Measurements from ENCODE around the gene DAB2IP.

The DAB2IP gene

GRCh38 chr9:121750715-121751623 lies 99.5 kb downstream of the DAB2IP start:
- DNase-seq (ENCODE audit: extremely low read depth, low read depth) = no peak
- H3K4me3 ChIP-seq (replicated peaks; ENCODE audit: low read depth, low read length) = no peak overlapping the region
- no peak for TF ChIP-seq CTCF (IDR thresholded peaks at IDR 0.05; ENCODE audit: low read depth, low read length, missing control alignments)

- H3K4me3 ChIP-seq (replicated peaks; ENCODE audit: low read depth, low read length) = no peak overlapping the region
- DNase-seq (ENCODE audit: extremely low read depth, low read depth) = no peak
- no peak for TF ChIP-seq CTCF (IDR thresholded peaks at IDR 0.05; ENCODE audit: low read depth, low read length, missing control alignments)
These were observed 100.4 kb downstream of the DAB2IP start for GRCh38 chr9:121751686-121752445.

GRCh38 chr9:121752929-121753328 lies 101.5 kb downstream of the DAB2IP start:
- TF ChIP-seq CTCF (IDR thresholded peaks at IDR 0.05; ENCODE audit: low read depth, low read length, missing control alignments) = no peak
- H3K4me3 ChIP-seq (replicated peaks; ENCODE audit: low read depth, low read length) = no peak overlapping the region
- DNase-seq (ENCODE audit: extremely low read depth, low read depth) = no peak

GRCh38 chr9:121753802-121754654 lies 102.6 kb downstream of the DAB2IP start:
- DNase-seq (ENCODE audit: extremely low read depth, low read depth) = no peak
- no peak overlapping the region for H3K4me3 ChIP-seq (replicated peaks; ENCODE audit: low read depth, low read length)
- no peak for TF ChIP-seq CTCF (IDR thresholded peaks at IDR 0.05; ENCODE audit: low read depth, low read length, missing control alignments)

- no peak for DNase-seq (ENCODE audit: extremely low read depth, low read depth)
- H3K4me3 ChIP-seq (replicated peaks; ENCODE audit: low read depth, low read length) = no peak overlapping the region
- no peak for TF ChIP-seq CTCF (IDR thresholded peaks at IDR 0.05; ENCODE audit: low read depth, low read length, missing control alignments)
These were observed 103.4 kb downstream of the DAB2IP start for GRCh38 chr9:121754655-121755436.

GRCh38 chr9:121755581-121755980 lies 104.1 kb downstream of the DAB2IP start:
- DNase-seq (ENCODE audit: extremely low read depth, low read depth) = no peak
- H3K4me3 ChIP-seq (replicated peaks; ENCODE audit: low read depth, low read length) = no peak overlapping the region
- no peak for TF ChIP-seq CTCF (IDR thresholded peaks at IDR 0.05; ENCODE audit: low read depth, low read length, missing control alignments)
